OCI-LY3 (cell line): ENCODE results near the gene EXTL2.

Experiments
- H2AFZ ChIP-seq: fragments of 200-600, 300-600 bp; shearing (Covaris generic); 2 replicates; pipeline ENCODE4 v1.6.0; 2014; ENCODE audit warnings: antibody characterized with exemption, low read depth, low read length
- H3K27ac ChIP-seq: fragments of 200-600, 300-600 bp; sonication (generic); 2 replicates; pipeline ENCODE4 v1.5.1; 2014; ENCODE audit warnings: mild to moderate bottlenecking, low read length, moderate library complexity, mixed read lengths
- H3K27me3 ChIP-seq: fragments of 200-600, 300-600 bp; sonication (generic); 2 replicates; pipeline ENCODE4 v1.6.1; 2014; ENCODE audit warnings: low read depth, low read length, mixed read lengths
- H3K36me3 ChIP-seq: fragments of 200-600, 300-600 bp; sonication (generic); replicated peaks from 2 replicates; pipeline ENCODE3; 2014; ENCODE audit warnings: low read depth, low read length, mixed read lengths
- H3K4me1 ChIP-seq: fragments of 300-600, 200-600 bp; sonication (generic); 2 replicates; pipeline ENCODE4 v1.6.1; 2014; ENCODE audit warnings: low read length, mixed read lengths
- H3K4me2 ChIP-seq: fragments of 200-600, 300-600 bp; sonication (generic); 2 replicates; pipeline ENCODE4 v1.6.1; 2014; ENCODE audit warnings: low read length, mixed read lengths
- H3K4me3 ChIP-seq: fragments of 300-600, 200-600 bp; sonication (generic); 2 replicates; pipeline ENCODE4 v1.5.1; 2014; ENCODE audit warnings: antibody characterized with exemption, mild to moderate bottlenecking, low read length, moderate library complexity
- H3K79me2 ChIP-seq: fragments of 300-600, 200-600 bp; shearing (Covaris generic); 2 replicates; pipeline ENCODE4 v1.6.1; 2014; ENCODE audit warnings: mild to moderate bottlenecking, low read length, mixed read lengths
- H3K9ac ChIP-seq: fragments of 300-600, 200-600 bp; shearing (Covaris generic); 2 replicates; pipeline ENCODE4 v1.6.0; 2014; ENCODE audit warnings: mild to moderate bottlenecking, low read length, moderate library complexity
- H3K9me3 ChIP-seq: fragments of 200-600, 300-600 bp; shearing (Covaris generic); 2 replicates; pipeline ENCODE4 v1.6.1; 2014; ENCODE audit warnings: low read length, mixed read lengths; ENCODE audit not compliant: insufficient read depth
- H4K20me1 ChIP-seq: fragments of 200-600, 300-600 bp; sonication (generic); 2 replicates; pipeline ENCODE4 v1.6.1; 2016; ENCODE audit warnings: low read length, mixed read lengths; ENCODE audit not compliant: insufficient read depth
- CTCF ChIP-seq: fragments of 200-600, 300-600 bp; sonication (generic); IDR thresholded peaks from 2 replicates; pipeline ENCODE4 v1.5.1; 2014; ENCODE audit warnings: antibody characterized with exemption, low read length, low read depth
- EZH2phosphoT487 ChIP-seq: fragments of 200-600 bp; shearing (Covaris generic); IDR thresholded peaks from 2 replicates; pipeline ENCODE4 v1.6.1; 2018; ENCODE audit warnings: antibody characterized with exemption, mixed run types, low read depth

The EXTL2 gene

DNA sequence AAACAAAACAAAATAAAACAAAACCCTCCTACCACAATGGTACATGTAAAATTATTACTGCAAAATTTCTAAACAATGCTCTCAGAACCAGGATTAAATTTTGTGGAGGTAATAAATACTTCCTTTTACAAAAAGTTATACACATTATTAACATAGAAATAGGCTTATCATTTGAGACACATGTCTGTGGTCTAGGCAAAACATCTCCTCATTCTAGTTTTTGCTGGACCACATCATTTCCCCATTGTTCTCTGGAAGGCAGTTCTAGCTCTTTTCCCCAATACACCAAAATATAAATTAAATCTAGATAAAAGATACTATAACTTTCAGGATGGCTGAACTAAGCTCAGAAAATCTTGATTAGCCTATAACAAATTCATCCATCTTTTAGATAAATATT, 18.4 kb downstream of the EXTL2 start:
- Histone ChIP-seq H3K4me3 (no peak overlapping the region), H3K9me3 (no peaks in the 10 kb centered on the region), H4K20me1 (no peaks in the 10 kb centered on the region), H2AFZ (no peak overlapping the region), H3K9ac (no peak overlapping the region), H3K27me3 (no peaks in the 10 kb centered on the region), H3K27ac (no peak overlapping the region), H3K36me3 (no peaks in the 10 kb centered on the region), H3K79me2 (no peaks in the 10 kb centered on the region), H3K4me2 (no peak overlapping the region), H3K4me1 (no peaks in the 10 kb centered on the region)
- TF ChIP-seq CTCF = no peak
- no peak for TF ChIP-seq EZH2phosphoT487

DNA sequence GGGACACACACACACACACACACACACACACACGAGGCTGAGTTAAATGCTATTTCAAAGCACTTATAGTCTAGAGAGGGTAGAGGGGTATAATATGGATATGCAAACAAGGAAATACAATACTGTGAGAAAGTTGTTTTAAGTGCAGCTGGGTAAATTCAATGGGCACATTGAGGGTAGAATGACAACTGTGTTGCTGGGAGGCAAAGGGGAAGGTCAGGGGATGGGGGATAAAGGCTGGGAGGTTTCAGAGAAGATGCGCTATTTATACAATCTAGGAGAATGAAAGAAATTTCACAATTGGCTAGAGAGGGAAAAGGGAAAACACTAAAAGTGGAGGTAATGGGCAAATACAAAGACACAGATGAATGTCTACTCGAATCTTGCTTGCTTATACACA, 19.4 kb downstream of the EXTL2 start:
- no peak overlapping the region for H2AFZ ChIP-seq
- H3K4me1 ChIP-seq = no peaks in the 10 kb centered on the region
- H3K36me3 ChIP-seq = no peaks in the 10 kb centered on the region
- H3K4me2 ChIP-seq = no peak overlapping the region
- H3K27me3 ChIP-seq = no peaks in the 10 kb centered on the region
- no peak overlapping the region for H3K27ac ChIP-seq
- no peaks in the 10 kb centered on the region for H3K9me3 ChIP-seq
- H3K79me2 ChIP-seq = no peaks in the 10 kb centered on the region
- no peak overlapping the region for H3K9ac ChIP-seq
- H4K20me1 ChIP-seq = no peaks in the 10 kb centered on the region
- H3K4me3 ChIP-seq = no peak overlapping the region
- no peak for TF ChIP-seq EZH2phosphoT487
- no peak for TF ChIP-seq CTCF

DNA sequence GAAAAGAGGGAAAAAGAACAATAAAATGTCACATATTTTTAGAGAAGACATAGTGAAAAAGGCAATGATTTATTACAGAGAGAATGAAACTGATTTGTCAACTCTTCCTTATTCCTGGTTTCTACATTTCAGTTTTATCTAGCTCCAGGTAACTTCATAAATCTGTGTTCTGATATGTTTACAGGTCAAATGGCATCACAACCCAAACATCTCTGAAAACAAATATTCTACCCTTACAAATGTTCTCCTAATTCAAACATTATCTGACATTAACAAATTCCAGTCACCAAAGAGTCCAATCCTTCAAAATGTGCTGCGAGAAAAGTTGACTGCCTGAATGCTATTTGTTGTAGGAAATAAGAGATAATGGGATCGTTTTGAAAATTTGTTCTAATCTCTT, 20.2 kb downstream of the EXTL2 start:
- TF ChIP-seq EZH2phosphoT487 = no peak
- TF ChIP-seq CTCF = no peak
- H3K4me1 ChIP-seq = no peaks in the 10 kb centered on the region
- H3K27me3 ChIP-seq = no peaks in the 10 kb centered on the region
- H3K4me3 ChIP-seq = no peak overlapping the region
- no peak overlapping the region for H3K9ac ChIP-seq
- no peaks in the 10 kb centered on the region for H3K36me3 ChIP-seq
- no peaks in the 10 kb centered on the region for H4K20me1 ChIP-seq
- H3K27ac ChIP-seq = no peak overlapping the region
- H3K79me2 ChIP-seq = no peaks in the 10 kb centered on the region
- no peak overlapping the region for H3K4me2 ChIP-seq
- H2AFZ ChIP-seq = no peak overlapping the region
- no peaks in the 10 kb centered on the region for H3K9me3 ChIP-seq

GRCh38 chr1:100869996-100870395, 24.6 kb downstream of the EXTL2 start:
- Histone ChIP-seq H3K36me3 (no peaks in the 10 kb centered on the region), H3K4me3 (no peak overlapping the region), H3K4me1 (peaks cover 3% of the 10 kb centered on the region; the same call in 1 of the 2 replicates), H3K9me3 (no peaks in the 10 kb centered on the region), H2AFZ (no peak overlapping the region), H3K79me2 (no peaks in the 10 kb centered on the region), H3K4me2 (no peak overlapping the region), H3K27ac (no peak overlapping the region), H3K9ac (no peak overlapping the region), H3K27me3 (no peaks in the 10 kb centered on the region), H4K20me1 (no peaks in the 10 kb centered on the region)
- TF ChIP-seq EZH2phosphoT487 = no peak
- no peak for TF ChIP-seq CTCF
